ENCODE results near the gene PDE6D.
"Not testable (repeated sequence)": the region's sequence is repeated elsewhere in the genome, so short reads cannot be mapped to it uniquely, and the experiment has no call there.

PDE6D gene

DNA sequence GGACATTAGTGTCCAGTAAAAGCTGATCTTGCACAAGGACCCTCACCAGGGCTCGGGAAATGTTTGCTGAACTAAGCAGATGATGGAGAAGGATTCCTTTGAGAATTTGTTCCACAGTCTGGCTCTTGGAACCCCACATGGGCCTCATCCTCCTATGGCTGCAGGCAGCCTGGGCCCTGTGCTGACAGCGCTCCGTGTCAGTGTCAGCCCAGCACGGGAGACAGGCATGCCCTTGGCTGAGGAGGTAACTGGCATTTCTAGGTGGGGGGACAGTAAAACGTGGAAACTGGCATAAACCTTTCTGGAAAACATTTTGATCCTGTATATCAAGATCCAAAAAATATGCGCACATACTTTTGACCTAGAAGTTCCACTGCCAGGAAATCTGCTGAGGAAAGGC lies 62.3 kb downstream of the PDE6D start:
- no peak for DNase-seq

DNA sequence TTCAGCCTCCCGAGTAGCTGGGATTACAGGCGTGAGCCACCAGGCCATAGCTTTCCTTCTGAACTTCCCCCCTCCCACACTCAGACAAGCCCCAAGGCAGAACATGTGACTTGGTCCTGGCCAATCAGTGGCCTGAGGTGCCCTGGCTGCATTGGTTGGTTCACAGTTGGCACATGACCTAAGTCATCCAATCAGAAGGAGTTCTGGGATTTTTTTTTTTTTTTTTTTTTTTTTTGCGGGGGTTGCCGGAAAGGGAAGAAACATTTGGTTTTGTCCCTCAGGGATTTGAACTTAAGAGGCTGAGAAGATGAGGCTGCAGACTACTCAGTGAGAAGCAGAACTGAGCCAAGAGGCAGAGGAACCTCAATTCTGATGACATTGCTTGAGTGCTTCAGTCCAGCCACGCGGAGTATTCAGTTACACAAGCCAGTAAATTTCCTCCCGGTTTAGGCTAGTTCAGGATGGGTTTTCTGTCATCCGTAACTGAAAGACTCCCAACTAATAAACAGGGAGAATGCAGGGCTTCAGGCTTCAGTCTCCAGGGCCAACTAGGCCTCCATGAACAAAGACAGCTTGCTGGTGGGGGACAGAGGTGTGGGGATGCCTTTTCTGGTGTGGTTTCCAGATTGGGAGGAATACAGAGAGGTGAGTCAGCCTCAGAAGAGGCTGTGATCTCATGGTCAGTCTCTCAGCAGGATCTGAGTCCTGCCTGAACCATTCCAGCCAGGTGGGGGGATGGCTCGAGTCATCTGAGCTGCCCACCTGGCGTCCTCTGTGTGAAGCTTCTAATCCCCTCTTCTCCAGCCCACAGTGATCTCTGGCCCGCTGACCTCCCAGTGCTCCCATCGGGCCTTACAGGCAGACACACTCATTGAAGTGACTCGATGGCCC lies 63.6 kb downstream of the PDE6D start:
- no peak for DNase-seq

DNA sequence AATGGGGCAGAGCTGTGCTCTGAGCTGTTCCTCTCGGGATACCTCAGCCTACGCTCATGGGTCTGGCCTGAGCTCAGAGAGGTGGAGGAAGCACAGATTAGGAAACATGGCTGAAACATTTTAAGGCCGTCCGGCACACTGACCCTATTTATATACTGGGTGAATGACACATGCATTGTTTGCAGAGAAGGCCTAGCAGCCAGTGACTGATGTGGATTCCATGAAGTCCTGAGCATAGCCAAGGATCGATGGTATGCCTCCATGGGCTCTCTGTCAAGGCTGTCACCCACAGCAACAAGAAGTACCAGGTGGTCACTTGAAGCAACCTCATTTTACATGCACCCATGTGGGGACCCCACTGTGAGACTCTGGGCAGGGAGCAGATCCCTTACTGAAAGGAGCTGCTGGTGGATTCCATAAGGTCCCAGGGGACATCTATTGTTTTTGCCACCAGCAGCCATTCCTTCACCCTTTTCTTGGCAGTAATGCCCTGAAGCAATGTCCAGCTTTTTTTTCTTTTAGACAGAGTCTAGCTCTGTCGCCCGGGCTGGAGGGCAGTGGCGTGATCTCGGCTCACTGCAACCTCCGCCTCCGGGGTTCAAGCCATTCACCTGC lies 64.3 kb downstream of the PDE6D start:
- no peak for DNase-seq

DNA sequence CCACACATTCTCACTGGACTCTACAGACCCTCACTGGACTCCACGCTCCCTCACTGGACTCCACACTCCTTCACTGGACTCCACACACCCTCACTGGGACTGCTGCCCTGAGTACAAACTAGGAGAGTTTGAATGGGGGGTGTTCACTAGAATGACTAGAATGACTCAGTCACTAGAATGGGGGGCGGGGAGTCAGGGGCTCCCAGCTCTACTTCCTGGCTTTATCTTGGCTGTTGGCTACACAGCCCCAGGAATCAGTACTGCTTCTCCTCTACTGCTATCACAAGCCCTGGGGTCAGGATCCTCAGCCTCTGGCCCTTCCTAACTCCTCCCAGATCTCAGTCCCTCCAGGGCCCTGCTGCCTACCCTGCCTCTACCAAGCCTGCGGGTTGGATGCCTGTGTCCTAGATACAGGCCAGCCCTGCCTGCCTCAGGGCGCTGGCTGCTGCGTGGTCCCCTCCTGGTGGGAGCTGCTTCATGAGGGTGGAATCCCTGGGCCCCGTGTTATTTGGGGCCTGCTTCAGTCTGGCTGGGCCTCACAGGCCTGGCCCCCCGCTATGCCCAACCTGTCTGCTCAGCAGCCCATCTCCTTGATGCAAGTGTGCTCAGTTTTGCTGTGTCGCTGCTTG lies 65.0 kb downstream of the PDE6D start:
- DNase-seq = no peak

DNA sequence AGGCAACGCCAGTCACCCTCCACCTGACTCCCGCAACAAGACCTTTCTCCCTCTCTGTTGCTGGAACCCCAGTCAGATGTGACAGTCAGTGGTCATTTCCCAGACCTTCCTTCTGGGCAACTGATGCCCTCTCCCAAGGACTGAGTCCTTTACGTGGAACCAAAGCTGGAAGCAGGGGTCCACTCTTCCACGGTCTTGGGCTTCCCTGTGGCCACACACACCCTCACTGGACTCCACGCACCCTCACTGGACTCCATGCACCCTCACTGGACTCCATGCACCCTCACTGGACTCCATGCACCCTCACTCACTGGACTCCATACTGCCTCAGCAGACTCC lies 65.6 kb downstream of the PDE6D start:
- DNase-seq = no peak

DNA sequence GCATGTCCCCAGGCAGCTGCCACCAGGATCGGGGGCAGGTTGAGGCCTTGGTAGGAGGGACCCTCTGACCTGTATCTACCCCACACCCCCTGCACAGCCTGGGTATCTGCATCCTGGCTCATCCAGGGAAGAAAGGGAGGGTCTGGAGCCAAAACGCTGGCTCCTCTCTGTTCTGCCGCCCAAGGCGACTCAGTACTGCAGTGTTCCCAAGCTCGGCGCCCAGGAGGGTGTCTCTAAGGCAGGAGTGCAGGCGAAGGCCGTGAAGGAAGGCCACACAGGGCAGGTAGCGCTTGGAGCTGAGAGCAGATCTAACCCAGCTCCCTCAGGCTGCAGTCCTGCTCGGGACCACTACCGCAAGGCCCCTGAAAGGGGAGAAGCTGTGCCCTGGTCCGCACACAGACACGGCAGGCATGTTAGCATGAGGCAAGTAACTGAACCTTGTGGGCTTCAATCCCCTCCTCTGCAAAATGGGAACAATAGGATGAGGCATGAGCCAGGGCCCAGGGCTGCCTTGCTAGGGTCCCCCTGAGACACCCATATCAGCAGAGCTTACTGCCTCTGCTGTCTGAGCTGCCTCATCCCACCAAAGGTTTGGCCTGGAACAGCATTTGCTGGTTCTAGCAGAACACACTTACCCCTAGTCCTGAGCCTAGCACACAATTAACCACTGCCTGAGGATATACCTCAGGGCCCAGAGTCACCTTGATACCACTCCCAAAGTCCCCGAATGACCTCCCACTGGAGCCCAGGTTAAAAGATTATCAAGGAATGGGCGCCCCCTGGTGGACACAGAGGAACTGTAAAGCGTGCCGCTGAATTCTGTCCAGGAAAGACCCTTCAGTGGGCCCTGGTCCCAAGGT lies 66.2 kb downstream of the PDE6D start:
- DNase-seq = peak; percentile 83

DNA sequence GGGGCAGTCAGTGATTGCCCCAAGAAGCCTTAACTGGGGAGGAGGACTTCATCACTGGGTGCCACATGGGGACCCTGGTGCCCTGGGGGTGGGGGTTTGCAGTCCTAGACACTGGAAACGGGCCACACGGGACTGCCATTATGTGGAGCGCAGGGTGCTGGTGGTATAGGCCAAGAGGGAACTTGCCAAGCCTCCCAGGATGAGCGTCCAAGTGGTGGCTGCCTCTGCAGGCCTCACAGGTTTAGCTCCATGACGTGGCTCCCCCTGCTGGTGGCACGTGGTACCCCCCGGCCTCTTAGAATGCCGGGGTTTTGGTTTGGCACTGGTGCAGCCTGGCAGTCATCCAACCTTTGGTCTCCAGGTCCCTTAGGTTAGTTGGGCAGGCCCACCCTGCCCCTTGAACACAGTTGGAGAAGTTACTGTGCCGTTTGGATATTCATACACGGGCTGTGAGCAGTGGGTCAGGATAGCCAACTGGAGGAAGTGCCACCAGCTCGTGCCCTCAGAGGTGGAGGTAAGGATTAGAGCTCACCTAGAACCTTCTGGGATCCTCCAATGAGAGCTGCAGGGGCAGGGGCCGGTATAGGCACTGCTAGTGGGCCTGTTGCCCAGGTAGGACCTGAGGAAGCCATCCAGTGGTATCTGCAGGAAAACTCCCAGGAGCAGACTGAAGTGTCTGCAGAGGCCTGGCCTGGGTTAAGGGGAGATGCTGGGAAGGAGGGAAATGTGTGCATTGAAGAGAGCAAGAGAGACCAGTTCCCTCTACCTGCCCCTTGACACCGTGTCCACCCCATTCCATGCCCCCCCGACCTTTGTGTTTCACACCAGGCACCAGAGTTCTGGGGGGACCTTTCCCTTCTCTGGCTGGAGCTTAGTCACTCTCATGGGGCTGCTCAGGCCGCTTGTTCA lies 67.1 kb downstream of the PDE6D start:
- DNase-seq = peak; percentile 88

DNA sequence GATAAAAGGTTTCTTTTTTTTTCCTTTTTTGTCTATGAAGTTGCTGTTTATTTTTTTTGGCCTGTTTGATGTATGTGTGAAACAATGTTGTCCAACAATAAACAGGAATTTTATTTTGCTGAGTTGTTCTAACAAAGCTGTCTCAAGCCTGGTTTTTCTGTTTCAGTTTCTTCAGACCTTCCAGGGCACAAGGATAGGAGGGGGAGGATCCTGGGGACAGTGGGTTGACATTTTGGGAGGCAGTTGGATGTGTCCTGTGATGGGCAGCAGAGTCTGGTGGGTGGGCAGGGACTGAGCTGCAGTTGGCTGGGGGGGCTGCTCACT lies 67.7 kb downstream of the PDE6D start:
- DNase-seq = not testable (repeated sequence)

DNA sequence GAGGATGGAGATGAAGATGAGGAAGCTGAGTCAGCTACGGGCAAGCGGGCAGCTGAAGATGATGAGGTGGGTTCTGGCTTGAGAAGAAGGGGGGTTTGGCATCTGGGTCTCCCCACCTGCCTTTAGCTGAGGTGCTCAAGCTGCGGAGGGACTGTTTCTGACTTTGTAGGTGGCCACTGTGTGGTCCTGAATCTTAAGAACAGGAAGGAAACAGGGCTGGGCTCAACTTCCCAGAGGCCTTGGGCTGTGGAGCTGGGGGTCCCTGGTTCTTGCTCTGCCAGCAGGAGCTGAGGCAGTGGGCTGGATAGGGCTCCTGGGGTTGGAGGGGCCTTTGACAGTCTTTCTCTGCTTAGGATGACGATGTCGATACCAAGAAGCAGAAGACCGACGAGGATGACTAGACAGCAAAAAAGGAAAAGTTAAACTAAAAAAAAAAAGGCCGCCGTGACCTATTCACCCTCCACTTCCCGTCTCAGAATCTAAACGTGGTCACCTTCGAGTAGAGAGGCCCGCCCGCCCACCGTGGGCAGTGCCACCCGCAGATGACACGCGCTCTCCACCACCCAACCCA lies 68.5 kb downstream of the PDE6D start:
- DNase-seq = peak; percentile 54

DNA sequence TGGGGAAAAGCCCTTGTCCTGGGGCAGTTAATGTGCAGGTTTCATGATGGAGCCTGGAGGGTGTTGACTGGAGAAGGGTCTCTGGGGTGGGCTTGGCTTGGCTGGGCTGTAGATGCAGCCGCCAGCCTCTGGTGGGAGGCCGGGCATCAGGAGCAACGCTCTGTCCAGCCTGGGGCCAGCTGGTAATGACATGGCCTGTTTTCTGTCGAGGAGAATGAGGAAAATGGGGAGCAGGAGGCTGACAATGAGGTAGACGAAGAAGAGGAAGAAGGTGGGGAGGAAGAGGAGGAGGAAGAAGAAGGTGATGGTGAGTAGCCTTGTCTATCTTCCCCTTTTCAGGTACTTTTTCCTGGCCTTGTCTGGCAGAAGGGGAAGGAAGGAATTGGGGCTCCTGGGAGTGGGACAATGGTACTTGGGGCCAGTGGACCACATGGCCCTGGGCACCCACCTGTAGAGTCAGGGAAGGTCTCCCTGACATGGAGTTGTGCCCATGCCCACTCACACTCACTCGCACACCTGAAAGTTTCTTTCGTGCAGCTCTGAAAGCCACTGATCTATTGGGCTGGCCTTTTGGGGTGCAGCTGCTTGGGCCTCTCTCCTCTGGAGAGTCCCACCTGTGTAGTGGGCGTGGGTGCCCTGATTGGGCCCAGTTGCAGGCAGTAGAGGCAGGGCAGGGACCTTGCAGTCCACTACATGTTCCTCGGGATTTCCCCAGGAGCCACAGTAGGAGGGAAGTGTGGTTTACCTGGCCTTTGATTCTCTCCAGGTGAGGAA lies 69.2 kb downstream of the PDE6D start:
- no peak for DNase-seq

DNA sequence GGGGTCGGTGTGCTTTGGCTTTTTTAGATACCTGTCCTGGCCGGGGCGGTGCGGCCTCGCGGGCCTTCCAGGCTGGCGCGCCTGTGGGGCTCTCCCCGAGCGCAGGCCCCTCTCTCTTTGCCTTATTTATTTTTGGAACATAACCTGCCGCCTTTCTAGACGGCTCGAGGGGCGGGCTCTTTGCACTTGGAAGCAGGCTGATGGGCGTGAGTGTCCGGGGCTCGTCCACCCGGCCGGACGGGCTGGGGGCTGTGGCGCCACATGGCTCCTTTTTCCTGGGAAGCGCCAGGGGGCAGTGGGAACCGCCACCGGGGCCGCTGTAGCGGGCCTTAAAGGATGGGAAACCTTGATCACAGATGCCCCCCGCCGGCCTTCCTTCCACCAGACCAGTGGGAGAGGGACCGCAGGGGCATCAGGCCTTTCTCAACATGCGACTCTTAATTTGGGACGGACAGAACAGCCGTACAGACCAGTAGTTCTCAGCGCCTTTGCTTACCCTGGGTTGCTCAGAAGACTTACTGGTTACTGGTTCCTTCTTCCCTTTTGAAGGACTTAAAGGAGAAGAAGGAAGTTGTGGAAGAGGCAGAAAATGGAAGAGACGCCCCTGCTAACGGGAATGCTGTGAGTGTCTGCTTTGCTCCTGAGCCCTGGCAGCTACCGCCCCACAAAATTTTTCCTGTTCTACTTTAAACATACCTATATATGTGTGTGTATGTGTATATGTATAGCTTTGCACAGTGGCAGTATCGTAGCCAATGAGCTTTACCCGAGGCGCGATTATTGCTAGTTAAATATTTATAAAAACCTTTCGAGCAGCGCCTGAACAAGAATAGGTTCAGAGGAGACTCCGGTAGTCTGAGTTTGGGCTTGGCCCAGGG lies 70.0 kb downstream of the PDE6D start:
- peak; percentile 27 for DNase-seq

DNA sequence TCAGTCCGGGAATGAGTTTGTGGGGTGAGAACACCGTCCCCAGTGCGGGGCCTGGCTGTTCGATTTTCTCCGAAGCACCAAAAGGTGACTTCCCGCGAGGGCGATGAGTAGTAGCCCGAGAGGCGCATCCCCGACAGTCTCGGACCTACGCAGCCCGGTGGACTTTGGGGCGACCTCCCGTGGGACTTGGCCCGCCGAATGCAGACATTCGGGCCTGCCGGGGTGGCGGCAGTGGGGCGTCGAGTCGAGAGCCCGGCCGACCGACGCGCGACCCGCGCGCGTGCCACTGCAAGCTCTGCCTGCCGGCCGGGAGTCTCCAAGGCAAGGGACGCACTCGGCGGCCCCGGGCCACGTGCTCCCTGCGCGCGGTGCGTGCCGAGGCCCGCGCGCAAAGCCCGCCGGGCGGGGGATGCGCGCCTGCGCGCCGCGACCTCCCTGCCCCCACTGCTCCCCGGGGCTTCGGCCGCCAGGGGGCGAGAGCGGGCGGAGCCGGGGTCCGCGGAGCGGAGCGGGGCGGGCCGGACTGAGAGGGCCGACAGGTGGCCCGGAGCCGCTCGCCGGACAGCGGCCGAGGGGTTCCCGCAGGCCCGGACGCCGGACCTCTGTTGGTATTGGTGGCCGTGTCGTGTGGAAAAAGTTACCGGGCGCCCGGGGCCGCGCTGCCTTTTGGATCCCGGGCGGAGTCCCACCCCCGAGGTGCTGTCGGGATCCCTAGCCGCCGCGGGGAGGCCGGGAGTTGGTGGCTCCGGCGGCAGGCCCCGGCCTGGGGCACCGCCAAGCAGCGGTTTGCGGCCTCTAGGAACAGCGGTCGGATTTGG lies 70.9 kb downstream of the PDE6D start:
- peak; percentile 82 for DNase-seq

DNA sequence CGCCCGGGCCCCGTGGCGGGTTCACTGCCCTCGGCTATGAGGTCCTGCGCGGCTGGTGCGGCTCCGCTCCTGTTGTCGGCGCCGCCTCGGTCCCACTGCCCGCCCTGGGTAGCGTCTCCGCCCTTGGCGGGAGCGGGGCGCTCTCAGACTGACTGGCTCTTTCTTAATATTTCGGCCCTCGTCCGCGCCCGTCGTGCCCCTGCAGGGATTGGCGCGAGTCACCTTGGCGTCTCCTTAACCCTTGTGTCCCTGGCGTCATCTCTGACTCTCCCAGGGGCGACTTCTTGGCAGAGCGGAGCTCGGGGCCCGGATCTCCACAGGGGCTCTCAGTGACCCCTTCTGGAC lies 71.5 kb downstream of the PDE6D start:
- DNase-seq = peak; percentile 50

DNA sequence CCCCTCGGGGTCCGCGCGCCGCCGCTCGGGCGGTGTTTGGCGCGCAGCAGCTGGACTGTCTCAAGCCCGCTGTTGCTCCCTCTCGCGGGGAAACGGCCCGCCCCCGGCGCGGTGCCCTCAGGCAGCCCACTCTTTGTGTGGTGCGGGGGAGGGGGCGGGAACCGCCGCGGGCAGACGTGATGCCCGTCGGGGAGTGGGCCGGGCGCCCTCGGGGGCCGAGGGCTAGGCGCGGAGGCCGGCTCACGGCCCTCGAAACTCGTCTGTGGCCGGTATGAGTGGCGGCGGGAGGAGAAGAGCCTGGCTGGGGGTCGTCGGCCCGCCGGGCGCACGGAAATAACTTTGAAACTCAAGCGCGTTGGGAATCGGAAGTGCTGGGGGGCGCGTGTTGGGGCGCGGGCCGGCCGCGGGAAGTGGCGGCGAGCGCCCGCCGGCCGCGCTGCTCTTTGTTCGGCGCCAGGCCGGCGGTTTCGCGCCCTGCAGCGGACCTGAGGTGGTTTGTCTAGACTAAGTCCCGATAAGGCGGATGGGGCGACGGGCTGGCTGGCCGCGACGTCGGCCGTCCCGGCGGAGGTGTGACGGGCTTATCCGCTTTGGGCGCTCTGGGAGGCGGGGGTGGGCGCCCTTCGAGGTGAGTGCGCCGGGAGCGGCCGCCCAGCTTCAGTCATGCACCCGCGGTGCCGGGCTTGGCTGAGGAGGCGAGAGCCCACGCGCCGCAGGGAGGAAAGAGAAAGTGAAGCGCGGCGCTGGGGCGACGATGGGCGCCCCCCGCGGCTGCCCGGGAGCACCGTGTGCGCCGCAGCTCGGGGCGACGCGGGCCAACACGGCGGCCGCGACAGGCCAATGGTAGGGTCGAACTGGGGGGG lies 72.1 kb downstream of the PDE6D start:
- DNase-seq = peak; percentile 62

DNA sequence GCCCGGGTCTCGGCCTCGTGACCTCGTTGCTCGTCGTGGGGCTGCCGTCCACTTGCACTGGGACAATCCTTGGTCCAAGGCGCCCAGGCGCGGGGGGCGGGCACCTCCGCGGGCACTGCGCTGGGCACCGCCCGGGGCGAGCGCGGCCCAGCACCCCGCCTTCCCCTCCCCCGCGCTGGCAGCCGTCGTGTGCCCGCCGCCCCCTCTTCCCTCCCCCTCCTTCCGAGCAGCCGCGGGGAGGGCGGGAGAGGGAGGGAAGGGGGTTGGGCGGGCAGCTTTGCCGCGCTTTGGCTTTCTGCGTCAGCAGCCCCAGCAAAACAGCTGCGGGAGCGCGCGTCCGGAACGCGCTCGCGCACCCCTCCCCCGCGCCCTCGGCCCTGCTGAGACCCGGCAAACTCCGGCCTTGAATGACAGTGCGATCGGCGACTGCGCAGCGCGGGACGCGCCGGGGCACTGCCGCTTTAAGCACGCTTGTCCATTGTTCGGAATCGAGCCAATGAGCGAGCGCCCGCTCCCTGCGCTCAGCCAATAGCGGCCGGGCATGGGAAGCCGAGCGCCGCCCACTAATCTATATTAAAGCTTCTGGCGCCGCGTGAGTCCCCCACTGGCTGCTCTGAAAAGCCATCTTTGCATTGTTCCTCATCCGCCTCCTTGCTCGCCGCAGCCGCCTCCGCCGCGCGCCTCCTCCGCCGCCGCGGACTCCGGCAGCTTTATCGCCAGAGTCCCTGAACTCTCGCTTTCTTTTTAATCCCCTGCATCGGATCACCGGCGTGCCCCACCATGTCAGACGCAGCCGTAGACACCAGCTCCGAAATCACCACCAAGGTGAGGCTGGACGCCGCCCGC lies 72.9 kb downstream of the PDE6D start, which contains the start of gene PTMA:
Gene PTMA (plus strand): TSS at position 599 of the 846 bp plus-strand sequence. CDS start 182 bp downstream, at position 781.
- peak; percentile 100 for DNase-seq

DNA sequence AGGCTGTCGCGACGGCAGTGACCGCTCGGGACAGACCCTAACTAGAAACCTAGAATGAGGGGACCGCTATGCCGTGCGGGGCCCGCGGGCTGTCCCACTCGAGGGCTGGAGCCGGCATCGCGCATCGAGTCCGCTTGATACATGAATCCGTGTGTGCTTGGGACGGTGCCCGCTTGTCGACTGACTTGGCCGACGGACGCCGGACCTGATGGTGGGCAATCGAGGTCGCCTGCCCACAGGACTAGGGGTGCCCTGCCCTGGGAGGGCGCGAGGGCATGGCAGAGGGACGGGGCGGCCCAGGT lies 73.5 kb downstream of the PDE6D start:
- no peak for DNase-seq
